Hematopoietic multipotent progenitor cell treated with erythropoietin and hydrocortisone succinate and interleukin-3 and kit ligand, for 4 days (in vitro differentiated cells): ENCODE results near the gene ANP32B.
A peak's percentile ranks its signal among the peaks of the same experiment; 100 is the strongest.
"Not testable (repeated sequence)": the region's sequence is repeated elsewhere in the genome, so short reads cannot be mapped to it uniquely, and the experiment has no call there.

Experiments used
- DNase-seq: peaks from one replicate; pipeline ENCODE4 v3.0.0-alpha.2; 2015

Gene ANP32B

GRCh38 chr9:97996676-97997075, 13.5 kb downstream of the ANP32B start:
- not testable (repeated sequence) for DNase-seq

DNA sequence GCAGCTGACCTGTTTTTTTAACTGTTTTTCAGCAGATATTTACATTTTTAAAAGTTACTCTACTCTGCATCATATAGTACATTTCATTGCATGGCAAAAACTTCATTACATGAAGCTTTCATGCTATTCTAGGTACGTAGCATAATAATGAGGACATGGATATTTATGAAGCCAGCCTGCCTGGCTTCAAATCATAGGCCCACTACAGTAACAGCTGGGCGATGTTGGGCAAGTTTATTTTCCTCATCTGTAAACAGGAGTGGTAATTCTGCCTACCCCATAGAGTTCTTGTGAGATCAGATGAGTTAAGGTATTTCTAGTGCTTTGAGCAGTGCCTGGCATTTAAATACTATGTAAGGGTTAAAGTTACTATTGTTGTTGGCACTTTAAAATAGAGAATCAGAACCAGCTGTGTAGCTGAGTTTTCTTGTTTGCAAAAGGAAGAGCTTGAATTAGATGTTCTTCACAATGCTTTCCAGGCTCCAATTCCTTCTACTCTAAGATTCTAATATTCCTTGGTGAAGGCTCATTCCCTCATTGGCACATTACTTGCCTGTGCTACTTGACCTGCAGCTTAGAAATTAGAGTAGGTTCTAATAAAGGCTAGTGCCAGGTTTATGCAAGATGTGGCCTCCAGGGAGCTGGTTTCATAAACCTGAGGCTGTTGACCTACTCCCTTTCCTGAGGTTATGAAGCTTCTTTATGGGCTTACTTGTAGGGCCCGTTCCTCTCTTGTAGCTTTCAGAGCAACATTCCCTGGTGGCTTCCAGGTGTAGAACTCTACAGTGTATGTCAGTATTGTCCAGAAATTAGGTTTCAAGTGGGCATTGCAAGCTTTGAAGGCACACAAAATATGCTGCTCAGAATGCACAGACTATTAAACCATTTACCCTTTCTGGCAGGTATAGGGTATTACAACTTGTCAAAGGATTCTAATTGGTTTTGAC, 14.5 kb downstream of the ANP32B start:
- no peak for DNase-seq

DNA sequence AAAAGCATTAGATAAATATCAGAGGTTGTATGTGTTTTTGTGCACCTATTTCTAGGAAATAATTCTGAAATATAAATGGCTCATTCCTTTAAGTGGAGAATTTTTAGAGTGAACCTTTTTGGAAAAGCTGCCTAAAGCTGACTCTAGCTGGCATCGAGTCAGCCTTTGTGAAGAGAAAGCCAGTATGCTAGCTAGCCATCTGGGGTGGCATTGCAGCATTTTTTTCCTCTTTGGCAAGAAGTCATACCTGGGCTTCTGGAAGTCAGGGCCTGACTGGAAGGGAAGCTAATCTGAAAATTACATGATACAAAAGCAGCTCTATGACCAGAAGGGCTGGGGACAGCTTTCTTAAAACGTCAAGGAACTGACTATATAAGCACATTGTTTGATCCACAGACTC, 19.7 kb downstream of the ANP32B start:
- no peak for DNase-seq

GRCh38 chr9:98006127-98006796, 23.1 kb downstream of the ANP32B start:
- no peak for DNase-seq

DNA sequence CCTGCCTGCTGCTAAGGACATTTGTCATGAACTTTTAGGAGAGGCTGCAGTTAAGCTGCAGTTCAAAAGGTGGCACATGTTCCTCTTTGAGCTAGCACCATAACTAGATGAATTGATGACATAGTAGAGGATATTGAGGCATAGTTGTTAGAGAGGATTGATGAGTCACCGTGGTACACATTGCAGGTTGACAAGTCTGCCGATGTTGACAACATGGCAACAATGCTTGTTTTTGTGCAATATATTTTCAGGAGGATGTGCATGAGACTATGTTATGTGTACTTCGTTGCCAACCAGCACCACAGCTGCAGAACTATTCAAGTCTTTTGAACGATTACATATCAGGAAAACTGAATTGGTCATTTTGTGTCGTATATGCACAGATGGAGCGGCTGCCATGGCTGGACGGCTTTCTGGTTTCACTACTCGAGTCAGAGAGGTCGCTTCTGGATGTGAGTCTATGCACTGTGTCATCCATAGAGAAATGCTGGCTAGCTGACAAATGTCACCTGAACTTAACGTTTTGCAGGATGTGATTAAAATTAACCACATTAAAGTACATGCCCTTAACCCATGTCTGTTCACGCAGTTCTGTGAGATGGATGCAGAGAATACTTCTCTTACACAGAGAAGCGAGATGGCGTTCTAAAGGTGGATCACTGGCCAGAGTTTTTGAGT, 24.2 kb downstream of the ANP32B start:
- no peak for DNase-seq

GRCh38 chr9:98008764-98009163, 25.6 kb downstream of the ANP32B start:
- no peak for DNase-seq

DNA sequence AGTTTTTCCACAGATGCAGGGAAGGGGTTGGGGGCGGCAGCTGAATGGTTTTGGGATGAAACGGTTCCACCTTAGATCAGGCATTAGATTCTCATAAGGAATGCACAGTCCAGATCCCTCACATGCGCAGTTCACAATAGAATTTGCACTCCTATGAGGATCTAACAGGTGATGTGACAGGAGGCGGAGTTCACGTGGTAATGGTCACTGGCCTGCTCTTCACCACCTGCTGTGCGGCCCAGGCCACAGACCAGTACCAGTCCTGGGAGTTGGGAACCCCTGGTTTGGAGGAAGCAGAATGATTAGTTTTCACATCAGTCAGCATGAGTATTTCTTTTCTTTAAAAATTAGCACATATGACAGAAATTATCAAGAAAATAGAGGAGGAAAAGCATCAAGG, 26.3 kb downstream of the ANP32B start:
- no peak for DNase-seq

DNA sequence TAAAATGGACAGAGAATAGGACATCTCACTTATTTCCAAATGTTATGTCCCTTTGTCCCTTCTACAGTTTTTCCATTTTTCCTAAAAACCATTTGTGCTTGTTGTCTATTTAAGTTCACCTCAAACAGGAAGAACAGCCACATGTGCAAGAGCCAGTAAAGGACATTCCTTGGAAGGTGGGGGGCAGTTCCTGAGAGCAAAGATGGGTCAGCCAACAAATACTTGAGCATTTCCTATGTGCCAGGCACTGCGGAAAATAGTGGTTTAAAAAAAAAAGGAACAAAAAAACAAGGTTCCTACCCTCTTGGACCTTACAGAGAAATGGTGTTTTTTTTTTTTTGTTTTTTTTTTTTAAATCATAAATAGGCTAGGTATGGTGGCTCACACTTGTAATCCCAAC, 26.8 kb downstream of the ANP32B start:
- DNase-seq = peak; percentile 54

DNA sequence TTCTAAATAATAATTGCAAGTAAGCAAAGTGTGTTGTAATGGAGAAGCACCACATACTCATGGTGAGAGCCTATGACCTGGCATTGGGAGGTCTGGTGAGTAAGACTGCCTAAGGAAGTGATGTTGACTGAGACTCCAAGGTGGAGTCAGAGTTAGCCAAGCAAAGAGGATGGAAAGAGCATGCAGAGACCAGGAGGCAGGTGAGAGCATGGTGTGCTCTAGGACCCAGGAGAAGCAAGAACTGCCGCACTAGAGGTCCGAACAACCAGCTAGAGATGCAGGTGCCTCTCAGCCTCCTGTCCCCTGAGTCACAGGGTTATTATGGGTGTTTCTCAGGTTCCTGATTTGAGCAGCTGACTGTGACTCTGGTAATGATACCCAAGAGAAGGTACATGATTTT, 27.3 kb downstream of the ANP32B start:
- no peak for DNase-seq

DNA sequence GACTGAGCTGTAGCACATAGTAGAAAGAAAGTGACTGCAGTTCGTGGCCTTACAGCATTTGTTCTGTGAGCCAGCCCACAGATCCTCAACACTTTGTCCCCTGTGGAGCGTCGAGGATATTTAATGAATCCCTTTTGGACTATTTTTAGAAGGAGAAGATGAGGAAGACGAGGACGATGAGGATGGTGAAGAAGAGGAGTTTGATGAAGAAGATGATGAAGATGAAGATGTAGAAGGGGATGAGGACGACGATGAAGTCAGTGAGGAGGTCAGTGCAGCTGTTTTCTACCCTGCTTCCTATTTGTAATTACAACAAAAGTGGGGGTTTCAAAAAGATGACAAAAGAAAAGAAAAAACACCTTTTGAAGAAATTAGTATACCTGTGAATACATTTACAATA, 28.0 kb downstream of the ANP32B start:
- no peak for DNase-seq

DNA sequence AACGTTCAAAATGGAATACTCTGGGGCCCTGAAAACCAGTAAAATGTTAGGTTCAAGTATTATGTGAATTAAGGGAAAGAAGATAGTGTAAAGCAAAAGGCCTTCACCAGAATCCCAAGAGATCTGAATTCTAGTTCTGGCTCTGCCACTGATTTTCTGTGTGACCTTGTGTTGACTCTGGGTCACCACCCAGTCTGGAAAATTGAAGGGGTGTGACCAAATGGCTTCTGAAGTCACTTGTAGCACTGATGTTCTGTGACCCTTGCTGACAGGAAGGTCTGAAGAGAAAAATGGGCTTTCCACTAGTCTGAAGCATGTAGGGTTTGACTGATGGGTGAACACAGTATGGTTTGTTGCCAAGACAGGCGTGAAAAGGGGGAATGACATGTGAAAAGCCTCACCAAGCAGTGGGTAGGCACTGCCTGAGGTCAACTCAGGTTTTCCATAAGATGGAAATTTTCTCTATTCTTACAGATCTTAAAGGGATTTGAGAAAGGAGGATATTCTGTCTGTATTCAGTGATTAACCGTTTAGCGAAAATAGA, 33.1 kb downstream of the ANP32B start:
- no peak for DNase-seq

GRCh38 chr9:98017306-98017705, 34.2 kb downstream of the ANP32B start:
- DNase-seq = no peak

GRCh38 chr9:98018347-98018746, 35.2 kb downstream of the ANP32B start:
- no peak for DNase-seq

- no peak for DNase-seq
Measured at GRCh38 chr9:98019098-98019497, 36.0 kb downstream of the ANP32B start.

GRCh38 chr9:98019869-98020268, 36.7 kb downstream of the ANP32B start:
- DNase-seq = not testable (repeated sequence)

- DNase-seq = no peak
Measured at GRCh38 chr9:98020476-98021145, 37.5 kb downstream of the ANP32B start.

DNA sequence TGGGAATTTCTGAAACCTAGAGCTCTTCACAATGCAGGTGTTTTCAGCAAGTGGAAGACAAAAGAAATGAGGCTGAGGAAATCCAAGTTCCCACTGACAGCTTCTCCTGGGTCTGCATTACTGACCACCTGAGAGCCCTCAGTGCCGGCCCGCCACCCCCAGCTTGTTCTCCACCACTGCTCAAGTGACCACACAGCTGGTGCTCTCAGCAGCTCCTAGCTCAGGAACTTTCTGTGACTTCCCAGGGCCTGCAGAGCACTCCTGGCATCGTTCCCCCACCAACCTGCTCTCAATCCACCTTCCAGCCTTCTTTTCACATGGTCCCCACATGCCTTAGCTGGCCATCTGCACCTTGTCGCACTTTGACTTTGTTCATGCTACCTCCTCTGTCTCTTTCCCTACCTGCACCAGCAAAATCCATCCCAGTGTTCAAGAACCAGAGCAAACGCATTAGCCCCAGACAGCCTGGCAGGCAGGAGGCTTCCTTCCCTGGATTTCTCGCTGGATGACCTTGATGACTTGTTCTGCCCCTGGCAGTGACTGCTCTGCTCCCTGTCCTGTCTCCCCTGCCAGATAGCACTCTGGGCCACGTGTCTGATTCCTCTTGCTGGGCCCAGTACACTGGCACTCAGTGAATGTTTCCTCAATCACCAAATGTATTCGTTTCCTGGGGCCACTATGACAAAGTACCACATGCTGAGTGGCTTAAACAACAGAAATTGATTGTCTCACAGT, 38.3 kb downstream of the ANP32B start:
- DNase-seq = no peak

DNA sequence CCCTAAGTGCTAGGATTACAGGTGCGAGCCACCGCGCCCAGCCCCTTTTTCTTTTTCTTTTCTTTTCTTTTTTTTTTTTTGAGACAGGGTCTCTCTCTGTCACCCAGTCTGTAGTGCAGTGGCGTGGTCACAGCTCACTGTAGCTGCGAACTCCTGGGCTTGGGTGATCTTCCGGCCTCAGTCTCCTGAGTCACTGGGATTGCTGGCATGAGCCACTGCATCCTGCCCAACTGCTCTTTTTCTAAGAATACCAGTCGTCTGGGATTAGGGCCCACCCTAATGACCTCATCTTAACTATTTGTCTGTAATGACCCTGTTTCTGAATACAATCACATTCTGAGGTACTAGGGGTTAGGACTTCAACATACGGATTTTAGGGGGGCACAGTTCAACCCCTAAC, 39.3 kb downstream of the ANP32B start:
- no peak for DNase-seq

DNA sequence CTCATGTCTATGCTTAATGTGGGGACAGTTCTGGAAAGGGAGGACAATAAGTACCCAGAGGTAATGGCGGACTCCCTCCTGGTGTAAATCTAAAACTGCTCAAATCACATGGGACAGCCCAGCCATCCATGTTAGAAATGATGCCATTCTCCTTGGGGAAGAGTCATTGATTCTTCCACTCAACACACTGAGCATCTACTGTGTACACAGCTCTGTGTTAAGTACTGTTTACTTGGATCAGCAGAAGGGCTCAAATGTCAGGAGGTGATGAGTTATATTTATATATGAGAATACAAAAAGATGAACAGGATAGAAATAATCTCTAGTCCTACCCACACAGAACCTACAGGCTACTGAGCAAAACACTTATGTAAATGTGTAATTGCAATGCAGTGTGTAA, 41.6 kb downstream of the ANP32B start:
- DNase-seq = no peak

- DNase-seq = no peak
Measured at GRCh38 chr9:98031169-98031568, 48.0 kb downstream of the ANP32B start.

DNA sequence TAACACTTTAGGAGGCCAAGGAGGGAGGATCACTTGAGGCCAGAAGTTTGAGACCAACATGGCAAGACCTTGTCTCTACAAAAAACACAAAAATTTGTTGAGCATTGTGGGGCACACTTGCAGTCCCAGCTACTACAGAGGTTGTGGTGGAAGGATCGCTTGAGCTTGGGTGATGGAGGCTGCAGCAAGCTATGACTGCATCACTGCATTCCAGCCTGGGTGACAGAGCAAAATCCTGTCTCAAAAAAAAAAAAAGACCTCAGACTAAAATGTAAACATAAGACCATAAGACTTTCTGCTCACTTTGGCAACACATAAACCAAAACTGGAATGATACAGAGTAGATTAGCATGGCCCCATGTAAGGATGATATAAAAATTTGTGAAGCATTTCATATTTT, 48.8 kb downstream of the ANP32B start:
- DNase-seq = no peak
